ENCODE measurements around the gene FAM98B. TPM values are rescaled to one million over a fixed set of nuclear protein-coding genes. Genes with fewer than 3 reads are reported as not detected.

Gene FAM98B
- total and polyA plus RNA-seq, 10 of the 15 experiments (the other 5 are each of a cell fraction or from before 2014, with no cell fraction given), result 1.3 to 36.7 (median 10.9) TPM

DNA sequence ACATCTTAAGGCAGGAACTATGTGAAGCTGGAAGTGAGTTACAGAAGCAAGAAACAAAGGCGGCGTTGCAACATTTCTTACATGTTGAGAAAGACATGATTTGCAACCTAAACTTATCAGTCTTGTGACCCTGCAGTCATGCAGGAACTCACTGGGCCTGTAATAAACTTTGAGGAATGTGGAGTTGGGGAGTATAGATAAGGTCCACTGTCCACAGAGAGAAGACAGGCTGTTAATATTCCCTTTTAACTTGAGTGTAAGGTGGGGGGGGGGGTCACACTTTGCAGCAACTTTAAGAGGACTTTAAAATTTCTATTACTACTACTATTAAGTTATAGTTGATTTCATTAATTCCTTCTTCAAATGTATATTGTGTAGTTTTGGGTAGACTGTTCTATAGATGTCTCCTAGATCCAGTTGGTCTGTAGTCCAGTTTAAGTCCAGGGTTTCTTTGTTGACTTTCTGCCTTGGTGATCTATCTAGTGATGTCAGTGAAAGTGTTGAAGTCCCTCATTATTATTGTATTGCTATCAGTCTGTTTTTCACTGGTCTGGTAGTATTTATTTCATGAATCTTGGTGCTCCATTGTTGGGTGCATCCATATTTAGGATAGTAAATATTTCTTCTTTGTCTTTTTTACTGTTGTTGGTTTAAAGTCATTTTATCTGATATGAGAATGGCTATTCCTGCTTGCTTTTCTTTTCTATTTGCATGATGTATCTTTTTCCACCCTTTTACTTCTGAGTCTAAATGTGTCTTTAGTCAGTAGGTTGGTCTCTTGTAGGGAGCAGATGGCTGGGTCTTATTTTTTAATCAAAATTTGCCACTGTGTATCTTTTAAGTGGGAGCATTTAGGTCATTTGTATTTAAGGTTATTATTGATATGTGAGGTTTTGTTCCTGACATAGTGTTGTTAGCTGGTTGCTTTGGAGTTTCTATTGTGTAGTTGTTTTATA, 15.6 kb upstream of the FAM98B start:
- no peaks in the 10 kb centered on the region for H4K20me1 ChIP-seq (ENCODE audit: control insufficient read depth, insufficient read depth)
- intact Hi-C loops (cut with micrococcal nuclease; ENCODE audit: unreplicated experiment), result no loop called here

More for the DNA sequence above, 15.6 kb upstream of the FAM98B start:
- Histone ChIP-seq H3K4me2 (ENCODE audit: control insufficient read depth, insufficient read depth) (no peak overlapping the region), H3K4me1 (ENCODE audit: control insufficient read depth, insufficient read depth, low read length) (peaks cover 8% of the 10 kb centered on the region), H3K36me3 (ENCODE audit: control insufficient read depth in 2 of 2, insufficient read depth in 2 of 2, low read length in 1 of 2) (no peaks in the 10 kb centered on the region), H2AFZ (ENCODE audit: control insufficient read depth, low read depth, low read length) (no peak overlapping the region), H3K79me2 (ENCODE audit: control insufficient read depth, insufficient read depth, low read length) (no peaks in the 10 kb centered on the region), H3K4me3 (no peak overlapping the region), H3K9ac (ENCODE audit: control insufficient read depth, insufficient read depth, low read length) (no peak overlapping the region), H3K27me3 (replicated peaks in 1 of 2; ENCODE audit: control insufficient read depth in 2 of 2, insufficient read depth in 2 of 2, low read length in 1 of 2) (peaks cover 0 to 3% of the 10 kb centered on the region in 2 experiments; a peak in 1 of 4 replicates), H3K9me3 (replicated peaks; ENCODE audit: control insufficient read depth, insufficient read depth, low read length) (no peaks in the 10 kb centered on the region; the same call in 2 of the 3 replicates), H3K27ac (ENCODE audit: control insufficient read depth, insufficient read depth) (no peak overlapping the region)
- SMC1A ChIA-PET (ENCODE audit: uncharacterized antibody, unreplicated experiment), result interaction anchor here (0.7 to 5.5 kb wide), 8 partner anchors 10 to 267 kb away, joined by 3 to 212 read pairs (median 10); no protein-coding TSS in a partner anchor
- ATAC-seq (no peak), FAIRE-seq (no peak), DNase-seq (ENCODE audit: low read depth, low spot score) (no peak)
- in situ Hi-C loops (cut with MboI), result no loop called here
- no TSS peak for BruUV-seq (replicated peaks)
- POLR2A ChIA-PET, result interaction anchor here (0.6 to 3.0 kb wide), 2 partner anchors 252 to 1117 kb away, joined by 6 to 16 read pairs; no protein-coding TSS in a partner anchor
- RAD21 ChIA-PET (ENCODE audit: unreplicated experiment), result interaction anchor here (2.4 to 4.8 kb wide), 5 partner anchors 16 to 440 kb away, joined by 7 to 224 read pairs (median 44); partner anchors contain the start of gene FAM98B
- CTCF ChIA-PET, result interaction anchor here (0.7 to 7.9 kb wide), 13 partner anchors 16 to 612 kb away, joined by 3 to 386 read pairs (median 22); no protein-coding TSS in a partner anchor
- no peak for TF ChIP-seq IKZF1 (conservative IDR thresholded peaks at IDR 0.05)
- TF ChIP-seq, protein P1, sequence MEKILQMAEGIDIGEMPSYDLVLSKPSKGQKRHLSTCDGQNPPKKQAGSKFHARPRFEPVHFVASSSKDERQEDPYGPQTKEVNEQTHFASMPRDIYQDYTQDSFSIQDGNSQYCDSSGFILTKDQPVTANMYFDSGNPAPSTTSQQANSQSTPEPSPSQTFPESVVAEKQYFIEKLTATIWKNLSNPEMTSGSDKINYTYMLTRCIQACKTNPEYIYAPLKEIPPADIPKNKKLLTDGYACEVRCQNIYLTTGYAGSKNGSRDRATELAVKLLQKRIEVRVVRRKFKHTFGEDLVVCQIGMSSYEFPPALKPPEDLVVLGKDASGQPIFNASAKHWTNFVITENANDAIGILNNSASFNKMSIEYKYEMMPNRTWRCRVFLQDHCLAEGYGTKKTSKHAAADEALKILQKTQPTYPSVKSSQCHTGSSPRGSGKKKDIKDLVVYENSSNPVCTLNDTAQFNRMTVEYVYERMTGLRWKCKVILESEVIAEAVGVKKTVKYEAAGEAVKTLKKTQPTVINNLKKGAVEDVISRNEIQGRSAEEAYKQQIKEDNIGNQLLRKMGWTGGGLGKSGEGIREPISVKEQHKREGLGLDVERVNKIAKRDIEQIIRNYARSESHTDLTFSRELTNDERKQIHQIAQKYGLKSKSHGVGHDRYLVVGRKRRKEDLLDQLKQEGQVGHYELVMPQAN (conservative IDR thresholded peaks at IDR 0.05), result no peak
- WGBS (ENCODE audit: insufficient coverage, insufficient replicate concordance, low lambda C conversion rate, missing lambda C conversion rate), result 96% methylated on average over 2 of the region's 2 CpGs

Measured in GM12878 (cell line).